ENCODE results near the gene IPO8. TPM values are rescaled to one million over a fixed set of nuclear protein-coding genes. Genes with fewer than 3 reads are reported as not detected.
"Not testable (repeated sequence)": the region's sequence is repeated elsewhere in the genome, so short reads cannot be mapped to it uniquely, and the experiment has no call there.

Gene IPO8
- total RNA-seq, 3 donors from 2014 or later: 47.2 to 52.7 (median 51.9) TPM

GRCh38 chr12:30640392-30640791, 55.3 kb downstream of the IPO8 start:
- Mint-ChIP-seq H3K9me3 (no peaks in the 10 kb centered on the region), H3K36me3 (ENCODE audit: insufficient read depth) (peaks cover 38% of the 10 kb centered on the region), H3K4me3 (no peak overlapping the region)

GRCh38 chr12:30635385-30635784, 60.3 kb downstream of the IPO8 start:
- Mint-ChIP-seq H3K4me1 (ENCODE audit: low read depth) (no peaks in the 10 kb centered on the region), H3K9me3 (no peaks in the 10 kb centered on the region), H3K4me3 (no peak overlapping the region), H3K36me3 (ENCODE audit: insufficient read depth) (peaks cover 43% of the 10 kb centered on the region), H3K27me3 (ENCODE audit: low read depth) (no peaks in the 10 kb centered on the region)
- DNase-seq (no peak), ATAC-seq (no peak)

More at GRCh38 chr12:30640392-30640791, 55.3 kb downstream of the IPO8 start:
- Mint-ChIP-seq H3K27me3 (ENCODE audit: low read depth) (no peaks in the 10 kb centered on the region), H3K4me1 (ENCODE audit: low read depth) (no peaks in the 10 kb centered on the region)
- DNase-seq (no peak), ATAC-seq (no peak)

GRCh38 chr12:30631740-30632139, 63.9 kb downstream of the IPO8 start:
- H3K4me1 Mint-ChIP-seq (ENCODE audit: low read depth): no peaks in the 10 kb centered on the region
- no peak overlapping the region for H3K4me3 Mint-ChIP-seq
- no peaks in the 10 kb centered on the region for H3K9me3 Mint-ChIP-seq
- no peak for DNase-seq
- no peaks in the 10 kb centered on the region for H3K27me3 Mint-ChIP-seq (ENCODE audit: low read depth)
- peaks cover 44% of the 10 kb centered on the region for H3K36me3 Mint-ChIP-seq (ENCODE audit: insufficient read depth)
- no peak for ATAC-seq

GRCh38 chr12:30630979-30631285, 64.7 kb downstream of the IPO8 start:
- Mint-ChIP-seq H3K36me3 (ENCODE audit: insufficient read depth) (peaks cover 40% of the 10 kb centered on the region), H3K4me1 (ENCODE audit: low read depth) (no peaks in the 10 kb centered on the region), H3K27me3 (ENCODE audit: low read depth) (no peaks in the 10 kb centered on the region), H3K4me3 (no peak overlapping the region), H3K9me3 (no peaks in the 10 kb centered on the region)
- ATAC-seq (no peak), DNase-seq (no peak)

- DNase-seq: no peak
- Mint-ChIP-seq H3K4me3 (no peak overlapping the region), H3K36me3 (ENCODE audit: insufficient read depth) (peaks cover 37% of the 10 kb centered on the region), H3K4me1 (ENCODE audit: low read depth) (no peaks in the 10 kb centered on the region), H3K9me3 (no peaks in the 10 kb centered on the region), H3K27me3 (ENCODE audit: low read depth) (no peaks in the 10 kb centered on the region)
- ATAC-seq: no peak
Measured at GRCh38 chr12:30630076-30630978, 65.3 kb downstream of the IPO8 start.

GRCh38 chr12:30626847-30627246, 68.8 kb downstream of the IPO8 start:
- peaks cover 5% of the 10 kb centered on the region for H3K4me1 Mint-ChIP-seq (ENCODE audit: low read depth)
- no peaks in the 10 kb centered on the region for H3K27me3 Mint-ChIP-seq (ENCODE audit: low read depth)
- H3K4me3 Mint-ChIP-seq: no peak overlapping the region
- ATAC-seq (no peak), DNase-seq (no peak)
- H3K9me3 Mint-ChIP-seq: no peaks in the 10 kb centered on the region
- peaks cover 19% of the 10 kb centered on the region for H3K36me3 Mint-ChIP-seq (ENCODE audit: insufficient read depth)

GRCh38 chr12:30624009-30624408, 71.7 kb downstream of the IPO8 start:
- Mint-ChIP-seq H3K4me1 (ENCODE audit: low read depth) (peaks cover 5% of the 10 kb centered on the region), H3K36me3 (ENCODE audit: insufficient read depth) (peaks cover 6% of the 10 kb centered on the region), H3K4me3 (no peak overlapping the region), H3K27me3 (ENCODE audit: low read depth) (no peaks in the 10 kb centered on the region), H3K9me3 (no peaks in the 10 kb centered on the region)
- ATAC-seq (no peak), DNase-seq (no peak)

GRCh38 chr12:30622509-30622908, 73.2 kb downstream of the IPO8 start:
- DNase-seq: no peak
- H3K4me1 Mint-ChIP-seq (ENCODE audit: low read depth): peaks cover 5% of the 10 kb centered on the region
- H3K27me3 Mint-ChIP-seq (ENCODE audit: low read depth): no peaks in the 10 kb centered on the region
- peak; percentile 55 to 58 for ATAC-seq
- no peaks in the 10 kb centered on the region for H3K9me3 Mint-ChIP-seq
- no peak overlapping the region for H3K4me3 Mint-ChIP-seq
- peaks cover 2% of the 10 kb centered on the region for H3K36me3 Mint-ChIP-seq (ENCODE audit: insufficient read depth)

- H3K36me3 Mint-ChIP-seq (ENCODE audit: insufficient read depth); H3K4me3 Mint-ChIP-seq; H3K27me3 Mint-ChIP-seq (ENCODE audit: low read depth): not testable (repeated sequence)
Measured at GRCh38 chr12:30621663-30622241, 73.9 kb downstream of the IPO8 start.

GRCh38 chr12:30617346-30618016, 78.2 kb downstream of the IPO8 start:
- ATAC-seq (no peak), DNase-seq (no peak)
- Mint-ChIP-seq H3K4me1 (ENCODE audit: low read depth) (peaks cover 2% of the 10 kb centered on the region), H3K4me3 (no peak overlapping the region), H3K27me3 (ENCODE audit: low read depth) (no peaks in the 10 kb centered on the region), H3K9me3 (no peaks in the 10 kb centered on the region), H3K36me3 (ENCODE audit: insufficient read depth) (no peaks in the 10 kb centered on the region)

More at GRCh38 chr12:30621663-30622241, 73.9 kb downstream of the IPO8 start:
- not testable (repeated sequence) for H3K4me1 Mint-ChIP-seq (ENCODE audit: low read depth); ATAC-seq; H3K9me3 Mint-ChIP-seq; DNase-seq

GRCh38 chr12:30614031-30614430, 81.6 kb downstream of the IPO8 start:
- Mint-ChIP-seq H3K4me3 (no peak overlapping the region), H3K27me3 (ENCODE audit: low read depth) (peaks cover 2% of the 10 kb centered on the region), H3K4me1 (ENCODE audit: low read depth) (no peaks in the 10 kb centered on the region), H3K9me3 (peaks cover 4% of the 10 kb centered on the region), H3K36me3 (ENCODE audit: insufficient read depth) (no peaks in the 10 kb centered on the region)
- ATAC-seq (no peak), DNase-seq (no peak)

- no peaks in the 10 kb centered on the region for H3K4me1 Mint-ChIP-seq (ENCODE audit: low read depth)
- DNase-seq (no peak), ATAC-seq (no peak)
- no peak overlapping the region for H3K4me3 Mint-ChIP-seq
- peaks cover 4% of the 10 kb centered on the region for H3K9me3 Mint-ChIP-seq
- no peaks in the 10 kb centered on the region for H3K36me3 Mint-ChIP-seq (ENCODE audit: insufficient read depth)
- H3K27me3 Mint-ChIP-seq (ENCODE audit: low read depth): peaks cover 2% of the 10 kb centered on the region
Measured at GRCh38 chr12:30613119-30613830, 82.4 kb downstream of the IPO8 start.

GRCh38 chr12:30610718-30611117, 85.0 kb downstream of the IPO8 start:
- Mint-ChIP-seq H3K36me3 (ENCODE audit: insufficient read depth) (peaks cover 1% of the 10 kb centered on the region), H3K27me3 (ENCODE audit: low read depth) (peaks cover 5% of the 10 kb centered on the region), H3K4me1 (ENCODE audit: low read depth) (no peaks in the 10 kb centered on the region), H3K4me3 (no peak overlapping the region), H3K9me3 (peaks cover 8% of the 10 kb centered on the region)
- no peak for DNase-seq
- no peak for ATAC-seq

- H3K9me3 Mint-ChIP-seq; H3K27me3 Mint-ChIP-seq (ENCODE audit: low read depth); ATAC-seq; DNase-seq; H3K4me1 Mint-ChIP-seq (ENCODE audit: low read depth); H3K36me3 Mint-ChIP-seq (ENCODE audit: insufficient read depth); H3K4me3 Mint-ChIP-seq: not testable (repeated sequence)
Measured at GRCh38 chr12:30609819-30610218, 85.8 kb downstream of the IPO8 start.
